Measurements from ENCODE around the gene HOXD10. TPM values are rescaled to one million over a fixed set of nuclear protein-coding genes. Genes with fewer than 3 reads are reported as not detected.
A peak's percentile ranks its signal among the peaks of the same experiment; 100 is the strongest.

The HOXD10 gene
- total and polyA plus RNA-seq, 2 of the 13 experiments (the other 11 are each of a cell fraction or from before 2014, with no cell fraction given) = not detected

- TF ChIP-seq NRL (CRISPR knock-in tag; IDR thresholded peaks at IDR 0.05; ENCODE audit: borderline replicate concordance) (peak; percentile 90), MBNL3 (CRISPR knock-in tag; conservative IDR thresholded peaks at IDR 0.05) (no peak), ARNTL (CRISPR knock-in tag; IDR thresholded peaks at IDR 0.05) (no peak; the same call in 1 of the 2 replicates), ZNF772 (CRISPR knock-in tag; IDR thresholded peaks at IDR 0.05) (peak; percentile 93), PRPF4 (IDR thresholded peaks at IDR 0.05; ENCODE audit: low read depth, low read length, poor library complexity, severe bottlenecking) (no peak), KAT7 (CRISPR knock-in tag; IDR thresholded peaks at IDR 0.05; ENCODE audit: borderline replicate concordance) (no peak), ZNF563 (CRISPR knock-in tag; IDR thresholded peaks at IDR 0.05) (peak; percentile 59; the same call in 1 of the 2 replicates), SIN3A (IDR thresholded peaks at IDR 0.05; ENCODE audit: borderline replicate concordance, low read depth, low read length) (no peak), FIP1L1 (IDR thresholded peaks at IDR 0.05; ENCODE audit: borderline replicate concordance, insufficient read depth, low read depth, low read length) (no peak), ZNF34 (CRISPR knock-in tag; IDR thresholded peaks at IDR 0.05; ENCODE audit: borderline replicate concordance) (0 out of 2 replicates have a peak, but pooled peaks have one; percentile 33), ZMYM4 (CRISPR knock-in tag; IDR thresholded peaks at IDR 0.05) (peak; percentile 80; the same call in 1 of the 2 replicates), FOXP1 (IDR thresholded peaks at IDR 0.05) (no peak), FOXP1 (CRISPR knock-in tag; IDR thresholded peaks at IDR 0.05) (no peak), ZSCAN12 (CRISPR knock-in tag; IDR thresholded peaks at IDR 0.05) (no peak), ZNF232 (CRISPR knock-in tag; IDR thresholded peaks at IDR 0.05; ENCODE audit: borderline replicate concordance) (no peak), HNRNPH1 (optimal IDR thresholded peaks at IDR 0.05; ENCODE audit: low read depth, low read length) (no peak), ARID3A (IDR thresholded peaks at IDR 0.05; ENCODE audit: low read depth, low read length) (no peak; the same call in 1 of the 2 replicates), ZFYVE20 (CRISPR knock-in tag; IDR thresholded peaks at IDR 0.05; ENCODE audit: borderline replicate concordance, low read depth) (0 out of 2 replicates have a peak, but pooled peaks have one; percentile 26), ZBTB38 (CRISPR knock-in tag; IDR thresholded peaks at IDR 0.05) (peak; percentile 94), KLF11 (CRISPR knock-in tag; IDR thresholded peaks at IDR 0.05) (0 out of 2 replicates have a peak, but pooled peaks have one; percentile 48), ZBTB7B (CRISPR knock-in tag; IDR thresholded peaks at IDR 0.05) (peak; percentile 94), ONECUT2 (CRISPR knock-in tag; IDR thresholded peaks at IDR 0.05) (no peak), ZNF207 (IDR thresholded peaks at IDR 0.05; ENCODE audit: borderline replicate concordance) (no peak), KDM1A (CRISPR knock-in tag; IDR thresholded peaks at IDR 0.05) (no peak)
- TF ChIP-seq, protein P1, sequence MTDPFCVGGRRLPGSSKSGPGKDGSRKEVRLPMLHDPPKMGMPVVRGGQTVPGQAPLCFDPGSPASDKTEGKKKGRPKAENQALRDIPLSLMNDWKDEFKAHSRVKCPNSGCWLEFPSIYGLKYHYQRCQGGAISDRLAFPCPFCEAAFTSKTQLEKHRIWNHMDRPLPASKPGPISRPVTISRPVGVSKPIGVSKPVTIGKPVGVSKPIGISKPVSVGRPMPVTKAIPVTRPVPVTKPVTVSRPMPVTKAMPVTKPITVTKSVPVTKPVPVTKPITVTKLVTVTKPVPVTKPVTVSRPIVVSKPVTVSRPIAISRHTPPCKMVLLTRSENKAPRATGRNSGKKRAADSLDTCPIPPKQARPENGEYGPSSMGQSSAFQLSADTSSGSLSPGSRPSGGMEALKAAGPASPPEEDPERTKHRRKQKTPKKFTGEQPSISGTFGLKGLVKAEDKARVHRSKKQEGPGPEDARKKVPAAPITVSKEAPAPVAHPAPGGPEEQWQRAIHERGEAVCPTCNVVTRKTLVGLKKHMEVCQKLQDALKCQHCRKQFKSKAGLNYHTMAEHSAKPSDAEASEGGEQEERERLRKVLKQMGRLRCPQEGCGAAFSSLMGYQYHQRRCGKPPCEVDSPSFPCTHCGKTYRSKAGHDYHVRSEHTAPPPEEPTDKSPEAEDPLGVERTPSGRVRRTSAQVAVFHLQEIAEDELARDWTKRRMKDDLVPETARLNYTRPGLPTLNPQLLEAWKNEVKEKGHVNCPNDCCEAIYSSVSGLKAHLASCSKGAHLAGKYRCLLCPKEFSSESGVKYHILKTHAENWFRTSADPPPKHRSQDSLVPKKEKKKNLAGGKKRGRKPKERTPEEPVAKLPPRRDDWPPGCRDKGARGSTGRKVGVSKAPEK (CRISPR knock-in tag; IDR thresholded peaks at IDR 0.05; ENCODE audit: borderline replicate concordance) = no peak
Observed at GRCh38 chr2:176140513-176141317, 24.1 kb downstream of the HOXD10 start (continued).

Data from HepG2 (cell line).